ENCODE measurements around the gene TCIRG1.
"Not testable (repeated sequence)": the region's sequence is repeated elsewhere in the genome, so short reads cannot be mapped to it uniquely, and the experiment has no call there.

The TCIRG1 gene, protein sequence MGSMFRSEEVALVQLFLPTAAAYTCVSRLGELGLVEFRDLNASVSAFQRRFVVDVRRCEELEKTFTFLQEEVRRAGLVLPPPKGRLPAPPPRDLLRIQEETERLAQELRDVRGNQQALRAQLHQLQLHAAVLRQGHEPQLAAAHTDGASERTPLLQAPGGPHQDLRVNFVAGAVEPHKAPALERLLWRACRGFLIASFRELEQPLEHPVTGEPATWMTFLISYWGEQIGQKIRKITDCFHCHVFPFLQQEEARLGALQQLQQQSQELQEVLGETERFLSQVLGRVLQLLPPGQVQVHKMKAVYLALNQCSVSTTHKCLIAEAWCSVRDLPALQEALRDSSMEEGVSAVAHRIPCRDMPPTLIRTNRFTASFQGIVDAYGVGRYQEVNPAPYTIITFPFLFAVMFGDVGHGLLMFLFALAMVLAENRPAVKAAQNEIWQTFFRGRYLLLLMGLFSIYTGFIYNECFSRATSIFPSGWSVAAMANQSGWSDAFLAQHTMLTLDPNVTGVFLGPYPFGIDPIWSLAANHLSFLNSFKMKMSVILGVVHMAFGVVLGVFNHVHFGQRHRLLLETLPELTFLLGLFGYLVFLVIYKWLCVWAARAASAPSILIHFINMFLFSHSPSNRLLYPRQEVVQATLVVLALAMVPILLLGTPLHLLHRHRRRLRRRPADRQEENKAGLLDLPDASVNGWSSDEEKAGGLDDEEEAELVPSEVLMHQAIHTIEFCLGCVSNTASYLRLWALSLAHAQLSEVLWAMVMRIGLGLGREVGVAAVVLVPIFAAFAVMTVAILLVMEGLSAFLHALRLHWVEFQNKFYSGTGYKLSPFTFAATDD

DNA sequence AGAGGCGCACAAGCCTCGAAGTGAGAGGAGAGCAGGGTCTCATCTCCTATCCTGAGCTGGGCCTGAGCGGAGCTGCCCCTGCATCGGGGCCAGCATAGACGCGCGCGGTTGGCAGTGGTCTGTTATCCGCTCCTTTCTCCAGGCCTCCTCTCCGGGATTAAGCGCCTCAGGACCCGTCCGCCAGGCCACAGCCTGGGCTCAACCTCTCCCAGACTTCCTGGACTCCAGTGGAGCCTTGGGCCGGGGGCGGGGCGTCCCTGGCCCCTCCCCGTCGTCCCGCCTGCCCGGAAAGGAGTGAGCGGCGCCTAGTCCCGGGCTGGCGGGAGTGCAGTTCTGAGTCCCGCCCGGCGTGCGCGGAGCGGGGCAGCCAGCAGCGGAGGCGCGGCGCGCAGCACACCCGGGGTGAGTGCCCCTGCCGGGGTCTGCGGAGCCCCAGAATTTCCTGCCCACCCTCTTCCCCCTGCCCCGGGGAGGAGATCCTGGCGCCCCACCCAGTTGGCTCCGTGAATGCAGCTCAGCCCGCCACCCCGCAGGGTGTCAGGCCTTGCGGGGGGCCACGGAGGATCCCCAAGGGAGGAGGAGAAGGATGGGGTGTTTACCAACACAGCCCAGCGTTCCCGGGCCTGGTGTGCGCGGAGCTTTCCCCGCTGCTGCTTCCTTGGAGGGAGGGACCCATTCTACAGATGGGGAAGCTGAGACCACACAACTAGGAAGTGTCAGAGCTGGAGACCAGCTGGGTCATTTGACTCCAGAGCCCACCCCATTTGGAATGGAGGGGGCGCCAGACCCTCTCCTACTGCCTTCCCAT lies at the start of gene TCIRG1:
Gene TCIRG1 (plus strand): TSS at position 308 of the 808 bp plus-strand sequence. CDS start 2,247 bp downstream, outside the sequence.
- TF ChIP-seq, protein P1, sequence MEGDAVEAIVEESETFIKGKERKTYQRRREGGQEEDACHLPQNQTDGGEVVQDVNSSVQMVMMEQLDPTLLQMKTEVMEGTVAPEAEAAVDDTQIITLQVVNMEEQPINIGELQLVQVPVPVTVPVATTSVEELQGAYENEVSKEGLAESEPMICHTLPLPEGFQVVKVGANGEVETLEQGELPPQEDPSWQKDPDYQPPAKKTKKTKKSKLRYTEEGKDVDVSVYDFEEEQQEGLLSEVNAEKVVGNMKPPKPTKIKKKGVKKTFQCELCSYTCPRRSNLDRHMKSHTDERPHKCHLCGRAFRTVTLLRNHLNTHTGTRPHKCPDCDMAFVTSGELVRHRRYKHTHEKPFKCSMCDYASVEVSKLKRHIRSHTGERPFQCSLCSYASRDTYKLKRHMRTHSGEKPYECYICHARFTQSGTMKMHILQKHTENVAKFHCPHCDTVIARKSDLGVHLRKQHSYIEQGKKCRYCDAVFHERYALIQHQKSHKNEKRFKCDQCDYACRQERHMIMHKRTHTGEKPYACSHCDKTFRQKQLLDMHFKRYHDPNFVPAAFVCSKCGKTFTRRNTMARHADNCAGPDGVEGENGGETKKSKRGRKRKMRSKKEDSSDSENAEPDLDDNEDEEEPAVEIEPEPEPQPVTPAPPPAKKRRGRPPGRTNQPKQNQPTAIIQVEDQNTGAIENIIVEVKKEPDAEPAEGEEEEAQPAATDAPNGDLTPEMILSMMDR (IDR thresholded peaks at IDR 0.05; ENCODE audit: control extremely low read depth, extremely low read depth, low read depth, missing control alignments), result no peak
- ChIA-PET POLR2A (interaction anchor here (0.6 kb wide), 1 partner anchor 9 kb away, joined by 3 read pairs; the partner anchor contains the start of gene NDUFS8), CTCF (interaction anchor here (1.3 to 1.5 kb wide), 3 partner anchors 13 to 170 kb away, joined by 3 read pairs; no protein-coding TSS in a partner anchor)
- DNase-seq (ENCODE audit: extremely low spot score), result peak; percentile 92

DNA sequence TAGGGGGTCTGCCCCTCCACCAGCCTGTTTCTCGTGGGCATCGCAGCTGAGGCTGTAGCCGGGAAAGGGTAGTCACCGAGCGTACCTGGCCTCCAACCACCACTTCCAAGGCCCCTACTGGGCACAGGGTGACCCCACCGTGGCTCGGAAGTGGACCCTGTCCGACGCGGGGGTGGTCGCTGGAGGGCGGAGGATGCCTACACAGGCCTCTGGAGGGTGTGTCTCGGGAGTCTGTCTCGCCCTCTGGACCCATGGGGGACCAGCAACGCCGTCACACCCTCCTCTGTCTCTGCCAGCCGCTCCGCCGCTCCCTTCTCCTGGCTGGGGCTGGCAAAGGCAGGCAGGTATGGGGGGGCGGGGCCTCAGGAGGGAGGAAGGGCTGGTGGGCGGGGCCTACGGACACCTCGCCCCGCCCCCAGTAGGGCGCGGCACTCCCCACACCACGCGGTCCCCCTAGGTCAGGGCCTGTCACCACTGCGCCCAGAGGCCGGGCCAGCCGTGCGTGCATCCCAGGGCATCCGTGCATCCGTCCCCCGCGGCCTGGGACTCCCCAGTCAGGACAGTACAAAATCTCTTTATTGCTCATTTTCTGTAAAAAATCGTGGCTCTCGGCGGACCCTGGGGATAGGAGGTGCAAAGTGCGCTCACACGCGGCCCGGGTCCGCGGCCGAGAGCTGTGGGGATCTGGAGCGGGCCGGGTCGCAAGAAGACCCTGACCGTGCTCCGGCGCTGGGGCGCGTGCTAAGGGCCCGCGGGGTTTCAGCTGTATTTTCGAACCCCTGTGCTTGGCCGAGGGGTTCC lies 48.1 kb upstream of the TCIRG1 start:
- DNase-seq (ENCODE audit: extremely low spot score), result peak; percentile 28
- POLR2A ChIA-PET, CTCF ChIA-PET: not testable (repeated sequence)

DNA sequence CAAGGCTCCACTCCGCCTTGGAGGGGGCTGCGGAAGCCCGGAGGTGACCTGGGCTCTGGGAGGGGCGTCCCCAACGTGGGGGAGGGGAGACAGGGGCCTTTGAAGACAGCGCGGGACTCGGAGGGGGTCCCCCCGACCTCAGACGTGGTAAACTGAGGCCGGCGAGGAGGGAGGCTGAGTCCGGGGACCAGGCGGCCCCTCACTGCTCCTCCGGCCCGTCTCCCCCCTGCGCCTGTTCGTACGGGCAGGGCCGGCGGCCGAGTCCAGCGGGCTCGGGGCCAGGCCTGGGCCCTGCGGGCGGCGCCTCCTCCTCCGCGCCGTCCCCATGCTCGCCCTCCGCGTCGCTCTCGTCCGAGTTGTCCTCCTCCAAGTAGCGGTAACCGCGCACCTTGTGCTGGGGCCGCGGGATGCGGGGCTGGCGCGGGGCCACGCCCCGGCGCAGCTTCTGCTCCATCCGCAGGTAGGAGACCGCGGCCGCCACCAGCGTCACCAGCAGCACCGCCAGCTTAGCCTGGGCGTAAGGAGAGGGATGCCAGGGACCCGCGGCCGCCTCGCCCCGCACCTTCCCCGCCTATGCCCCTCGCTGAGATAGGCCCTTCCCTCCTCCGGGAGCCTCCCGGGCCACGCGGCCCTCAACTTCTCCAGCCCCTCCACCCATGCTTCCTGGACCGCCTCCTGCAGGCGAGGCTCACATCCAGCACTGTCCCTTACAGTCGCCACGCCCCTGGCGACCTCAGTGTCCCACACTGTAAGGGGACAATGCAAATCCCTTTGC lies 47.3 kb upstream of the TCIRG1 start:
- POLR2A ChIA-PET; CTCF ChIA-PET; DNase-seq (ENCODE audit: extremely low spot score): not testable (repeated sequence)

DNA sequence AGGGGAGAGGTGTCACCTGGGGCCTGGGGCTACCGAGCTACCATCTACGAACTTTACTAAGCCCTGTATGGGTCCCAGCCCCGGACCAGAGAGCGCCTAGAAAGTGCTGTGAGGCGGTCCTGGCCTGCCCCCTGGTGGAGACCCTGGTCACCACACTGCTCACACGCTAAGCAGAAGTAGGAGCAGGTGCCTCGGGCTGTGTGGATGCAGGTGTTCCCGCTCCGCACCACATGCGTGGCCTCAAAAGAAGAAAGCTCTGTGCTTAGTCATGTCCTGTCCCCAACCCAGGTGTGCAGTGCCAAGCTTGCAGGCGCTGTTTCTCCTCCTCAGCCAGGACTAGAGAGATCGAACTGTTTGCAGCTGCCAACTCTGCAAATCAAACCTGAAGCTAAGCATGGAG lies 45.0 kb upstream of the TCIRG1 start:
- POLR2A ChIA-PET, result not testable (repeated sequence)
- TF ChIP-seq, protein P1 (IDR thresholded peaks at IDR 0.05; ENCODE audit: control extremely low read depth, extremely low read depth, low read depth, missing control alignments), result peak; percentile 62

DNA sequence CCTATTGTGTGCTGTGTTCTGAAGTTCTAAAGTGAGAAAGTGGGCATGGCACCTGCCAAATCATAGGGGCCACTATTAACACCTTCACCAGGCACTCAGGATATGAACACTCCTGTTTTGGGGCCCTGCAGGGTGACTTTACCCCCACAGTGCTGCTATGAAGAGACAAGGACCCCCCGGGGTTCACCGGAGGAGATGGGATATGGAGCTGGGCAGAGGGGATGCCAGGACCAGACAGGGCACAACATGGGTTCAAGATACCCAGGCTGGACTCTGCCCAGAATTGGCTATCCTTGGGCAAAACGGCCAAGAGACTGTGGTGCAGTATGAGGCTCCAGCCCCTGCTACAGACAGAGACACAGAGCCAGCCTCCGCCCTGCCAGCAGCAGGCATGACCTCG lies 44.4 kb upstream of the TCIRG1 start:
- POLR2A ChIA-PET; DNase-seq (ENCODE audit: extremely low spot score): not testable (repeated sequence)
- CTCF ChIA-PET, result interaction anchor here (0.8 to 1.4 kb wide), 7 partner anchors 8 to 43 kb away, joined by 3 to 8 read pairs (median 3); no protein-coding TSS in a partner anchor

More for the DNA sequence above, 45.0 kb upstream of the TCIRG1 start:
- DNase-seq (ENCODE audit: extremely low spot score), result not testable (repeated sequence)
- CTCF ChIA-PET, result interaction anchor here (0.8 to 1.4 kb wide), 7 partner anchors 9 to 43 kb away, joined by 3 to 8 read pairs (median 3); no protein-coding TSS in a partner anchor

DNA sequence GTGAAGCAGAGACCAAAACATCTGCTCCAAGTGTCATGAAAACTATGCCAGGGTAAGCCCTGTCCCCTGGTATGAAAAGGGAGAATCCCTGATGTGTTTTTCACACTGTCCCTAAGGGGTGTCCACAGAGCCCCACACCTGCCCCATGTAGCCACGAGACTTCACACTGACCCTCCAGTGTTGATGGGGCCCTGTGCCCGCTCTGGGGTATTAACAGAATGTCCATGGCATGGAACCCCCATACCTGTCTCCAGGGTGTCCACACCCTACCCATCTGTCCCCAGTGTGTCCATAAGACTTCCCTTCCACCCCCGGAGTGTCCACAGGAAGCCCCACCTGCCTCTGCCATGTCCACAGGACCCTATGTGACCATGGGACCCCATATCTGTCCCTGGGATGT lies 43.7 kb upstream of the TCIRG1 start:
- DNase-seq (ENCODE audit: extremely low spot score); POLR2A ChIA-PET: not testable (repeated sequence)
- CTCF ChIA-PET, result interaction anchor here (1.4 kb wide), 1 partner anchor 8 kb away, joined by 8 read pairs; no protein-coding TSS in a partner anchor

DNA sequence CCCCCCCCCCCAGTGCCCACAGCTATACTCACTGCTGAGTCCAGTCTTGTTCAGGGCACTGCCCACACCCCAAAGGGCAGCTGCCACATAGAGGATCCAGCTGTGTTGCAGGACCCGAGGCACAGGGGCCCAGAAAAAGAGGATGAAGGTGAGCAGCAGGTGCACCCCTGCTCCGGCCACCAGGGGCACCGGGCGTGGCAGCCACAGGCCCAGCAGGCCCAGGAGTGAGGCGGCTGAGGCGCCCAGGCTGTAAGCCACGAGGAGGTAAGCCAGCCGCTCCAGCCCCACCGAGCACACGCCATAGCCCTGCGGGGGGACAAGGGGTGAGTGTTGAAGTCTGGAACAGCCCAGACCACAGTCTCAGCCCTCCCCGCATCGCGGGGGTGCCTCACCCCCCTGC lies 43.2 kb upstream of the TCIRG1 start:
- DNase-seq (ENCODE audit: extremely low spot score); CTCF ChIA-PET; POLR2A ChIA-PET: not testable (repeated sequence)

DNA sequence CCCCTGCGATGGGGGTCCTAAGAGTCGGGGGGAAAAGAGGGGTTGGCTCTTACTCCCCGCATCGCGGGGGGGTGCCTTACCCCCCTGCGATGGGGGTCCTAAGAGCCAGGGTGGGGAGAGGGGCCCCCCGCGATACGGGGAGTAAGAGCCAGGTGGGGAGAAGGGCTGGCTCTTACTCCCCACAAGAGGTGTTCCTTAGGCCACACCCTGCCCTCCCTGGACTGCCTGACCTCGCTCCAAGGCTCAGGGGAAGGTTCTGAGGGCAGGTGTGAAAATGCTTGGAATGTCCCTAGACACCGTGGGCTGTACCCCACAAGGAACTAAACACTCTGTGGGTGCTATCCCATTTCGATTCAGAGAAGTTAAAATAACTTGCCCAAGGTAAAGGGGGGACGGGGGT lies 42.8 kb upstream of the TCIRG1 start:
- DNase-seq (ENCODE audit: extremely low spot score), result no peak
- TF ChIP-seq, protein P1 (IDR thresholded peaks at IDR 0.05; ENCODE audit: control extremely low read depth, extremely low read depth, low read depth, missing control alignments), result no peak
- POLR2A ChIA-PET, result no interaction called here
- CTCF ChIA-PET, result no interaction called here
